GM12878 (cell line): ENCODE data around the gene ZNF689. TPM values are rescaled to one million over a fixed set of nuclear protein-coding genes. Genes with fewer than 3 reads are reported as not detected.

Experiments
- BMI1 ChIP-seq: fragments of 450-650 bp; IDR thresholded peaks from 2 replicates; pipeline ENCODE4 v1.6.1; 2016; ENCODE audit warnings: mild to moderate bottlenecking, moderate library complexity, borderline replicate concordance
- CHD1 ChIP-seq: IDR thresholded peaks from 2 replicates; pipeline ENCODE4 v1.6.1; 2012; ENCODE audit warnings: low read depth, low read length, improper control_type of control experiment
- JUND ChIP-seq: IDR thresholded peaks from 2 replicates; pipeline ENCODE4 v1.6.1; 2012; ENCODE audit warnings: low read depth, mild to moderate bottlenecking, low read length, improper control_type of control experiment, moderate library complexity
- MTA3 ChIP-seq: IDR thresholded peaks from 2 replicates; pipeline ENCODE4 v1.6.1; 2012; ENCODE audit warnings: low read length, inconsistent platforms, borderline replicate concordance
- PRDM15 ChIP-seq: fragments of 450-650 bp; formaldehyde crosslinking; IDR thresholded peaks from 2 replicates; pipeline ENCODE4 v1.4.0; 2020; ENCODE audit warnings: mild to moderate bottlenecking, moderate library complexity
- SREBF2 ChIP-seq: IDR thresholded peaks from 2 replicates; pipeline ENCODE4 v1.6.1; 2012; ENCODE audit warnings: mild to moderate bottlenecking, low read length
- TARDBP ChIP-seq: IDR thresholded peaks from 2 replicates; pipeline ENCODE4 v1.6.1; 2016; ENCODE audit warnings: borderline replicate concordance
- polyA plus RNA-seq, 11 experiments: library from polyadenylated mRNA; depleted of rRNA in 4 of 11; unstranded in 6 of 11; stranded (reverse) in 5 of 11; fragments of >200 nt; fragmentation: Nextera tagmentation in 4 of 11; fragmentation: Illumina TruSeq in 1 of 11; extraction: Ambion mirVana in 4 of 11; extraction: Trizol in 1 of 11; gene quantifications; 1 replicate in 1 of 11; 2 replicates in 10 of 11; pipeline versions ENCODE4 v1.2.1 to v1.2.3, GENCODE V29; 2011 to 2016; ENCODE audit warnings: inconsistent platforms in 2 of 11, missing spikeins in 2 of 11, low read depth in 1 of 11
- total RNA-seq, 4 experiments: library from RNA; depleted of rRNA in 3 of 4; stranded (reverse); fragments of >200 nt in 3 of 4; fragmentation: Illumina TruSeq in 1 of 4; extraction: Trizol in 1 of 4; gene quantifications; 2 replicates each; pipeline versions ENCODE4 v1.2.1 to v1.2.3, GENCODE V29; 2013 to 2021
- TF ChIP-seq, protein P1 (sequence below): IDR thresholded peaks from 2 replicates; pipeline ENCODE4 v1.6.1; 2012; ENCODE audit warnings: low read depth, low read length, improper control_type of control experiment

ZNF689 gene
- total and polyA plus RNA-seq, 10 of the 15 experiments (the other 5 are each of a cell fraction or from before 2014, with no cell fraction given), result 4.7 to 13.2 (median 8.5) TPM

- TF ChIP-seq, protein P1, sequence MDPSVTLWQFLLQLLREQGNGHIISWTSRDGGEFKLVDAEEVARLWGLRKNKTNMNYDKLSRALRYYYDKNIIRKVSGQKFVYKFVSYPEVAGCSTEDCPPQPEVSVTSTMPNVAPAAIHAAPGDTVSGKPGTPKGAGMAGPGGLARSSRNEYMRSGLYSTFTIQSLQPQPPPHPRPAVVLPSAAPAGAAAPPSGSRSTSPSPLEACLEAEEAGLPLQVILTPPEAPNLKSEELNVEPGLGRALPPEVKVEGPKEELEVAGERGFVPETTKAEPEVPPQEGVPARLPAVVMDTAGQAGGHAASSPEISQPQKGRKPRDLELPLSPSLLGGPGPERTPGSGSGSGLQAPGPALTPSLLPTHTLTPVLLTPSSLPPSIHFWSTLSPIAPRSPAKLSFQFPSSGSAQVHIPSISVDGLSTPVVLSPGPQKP, result no peak
- no peak for TF ChIP-seq SREBF2
- no peak for TF ChIP-seq CHD1
- TF ChIP-seq TARDBP, result no peak
- TF ChIP-seq JUND, result no peak
- no peak for TF ChIP-seq MTA3
- TF ChIP-seq PRDM15 (CRISPR knock-in tag), result no peak
- TF ChIP-seq BMI1, result no peak
- TF ChIP-seq, all 136 proteins: peak for 0
Observed at GRCh38 chr16:30655815-30656347, 45.7 kb upstream of the ZNF689 start (continued).
